Skeletal muscle tissue (tissue), 4 donors: ENCODE data around the gene NACC2. TPM values are rescaled to one million over a fixed set of nuclear protein-coding genes. Genes with fewer than 3 reads are reported as not detected.

Source experiments
- H3K27ac ChIP-seq: one replicate; pipeline ENCODE4 v1.7.0; 2013; ENCODE audit warnings: mild to moderate bottlenecking, low read depth, low read length, inconsistent platforms
- H3K27me3 ChIP-seq, 3 donors: one replicate each; pipeline ENCODE4 v1.7.0; 2013; ENCODE audit warnings: low read length in 3 of 3; ENCODE audit not compliant: control insufficient read depth in 3 of 3, insufficient read depth in 3 of 3
- H3K36me3 ChIP-seq, 3 donors: one replicate each; pipeline ENCODE4 v1.7.0; 2013; ENCODE audit warnings: low read length in 3 of 3; ENCODE audit not compliant: control insufficient read depth in 3 of 3, insufficient read depth in 3 of 3
- H3K4me1 ChIP-seq, 3 donors: one replicate each; pipeline ENCODE4 v1.7.0; 2013; ENCODE audit warnings: low read length in 3 of 3, mild to moderate bottlenecking in 3 of 3; ENCODE audit not compliant: control insufficient read depth in 3 of 3, insufficient read depth in 3 of 3
- H3K4me3 ChIP-seq, 3 donors: one replicate each; pipeline ENCODE4 v1.7.0; 2013; ENCODE audit warnings: low read length in 3 of 3
- H3K9ac ChIP-seq, 3 donors: one replicate each; pipeline ENCODE4 v1.7.0; 2013; ENCODE audit warnings: low read length in 3 of 3, mild to moderate bottlenecking in 3 of 3, moderate library complexity in 2 of 3, low read depth in 1 of 3
- H3K9me3 ChIP-seq, 3 donors: one replicate each; pipeline ENCODE4 v1.7.0; 2013; ENCODE audit warnings: low read length in 3 of 3; ENCODE audit not compliant: control insufficient read depth in 3 of 3
- total RNA-seq: library from RNA; depleted of rRNA; stranded (reverse); fragments of >200 nt; gene quantifications from one replicate; pipeline ENCODE4 v1.2.3, GENCODE V29; 2014
- donor health status: Osteomylitis.

NACC2 gene
- total RNA-seq, 1 donor from 2014 or later = 7.3 TPM

DNA sequence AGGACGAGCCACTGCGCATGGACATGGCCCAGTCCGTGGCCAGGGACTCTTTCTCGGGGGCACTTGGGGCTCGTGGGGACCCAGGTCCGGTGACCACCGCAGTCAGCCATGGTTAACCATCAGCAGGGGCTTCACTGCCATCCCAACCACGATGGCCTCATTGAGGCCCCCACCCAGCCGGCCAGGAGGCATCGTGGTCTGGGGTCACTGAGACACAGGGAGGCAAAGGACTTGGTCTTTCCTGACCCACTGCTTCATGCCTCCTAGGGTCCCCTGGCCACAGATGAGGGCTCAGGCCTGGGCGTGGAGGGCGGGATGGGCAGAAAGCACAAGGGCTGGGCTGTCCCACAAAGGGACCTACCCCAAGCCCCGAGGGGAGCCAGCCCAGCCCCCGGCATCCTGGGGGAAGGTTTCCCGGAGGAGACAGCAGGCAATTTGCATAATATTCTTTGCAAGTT lies 6.6 kb downstream of the NACC2 start:
- Histone ChIP-seq H3K9me3 (no peaks in the 10 kb centered on the region), H3K27me3 (no peaks in the 10 kb centered on the region), H3K4me3 (peak overlapping the region in 2 of 3 donors; percentile 23 to 56), H3K9ac (peak overlapping the region; percentile 36 to 77 (median 56)), H3K4me1 (peaks cover 71 to 91% (median 87%) of the 10 kb centered on the region in 3 donors), H3K27ac (peak overlapping the region; percentile 72), H3K36me3 (peaks cover 0 to 9% (median 2%) of the 10 kb centered on the region in 3 donors)

- peak overlapping the region in 1 of 3 donors; percentile 13 for H3K4me3 ChIP-seq
- no peaks in the 10 kb centered on the region for H3K9me3 ChIP-seq
- no peaks in the 10 kb centered on the region for H3K27me3 ChIP-seq
- peak overlapping the region; percentile 36 to 77 (median 56) for H3K9ac ChIP-seq
- H3K27ac ChIP-seq = peak overlapping the region; percentile 72
- peaks cover 68 to 91% (median 87%) of the 10 kb centered on the region in 3 donors for H3K4me1 ChIP-seq
- peaks cover 0 to 7% (median 2%) of the 10 kb centered on the region in 3 donors for H3K36me3 ChIP-seq
These were observed 7.2 kb downstream of the NACC2 start for GRCh38 chr9:136087741-136088480.

- Histone ChIP-seq H3K9me3 (no peaks in the 10 kb centered on the region), H3K4me1 (peaks cover 68 to 91% (median 87%) of the 10 kb centered on the region in 3 donors), H3K4me3 (peak overlapping the region in 1 of 3 donors; percentile 13), H3K27me3 (no peaks in the 10 kb centered on the region), H3K27ac (peak overlapping the region; percentile 72), H3K9ac (peak overlapping the region in 2 of 3 donors; percentile 56 to 77), H3K36me3 (peaks cover 0 to 2% (median 0%) of the 10 kb centered on the region in 3 donors)
These were observed 7.9 kb downstream of the NACC2 start for GRCh38 chr9:136086951-136087740.

DNA sequence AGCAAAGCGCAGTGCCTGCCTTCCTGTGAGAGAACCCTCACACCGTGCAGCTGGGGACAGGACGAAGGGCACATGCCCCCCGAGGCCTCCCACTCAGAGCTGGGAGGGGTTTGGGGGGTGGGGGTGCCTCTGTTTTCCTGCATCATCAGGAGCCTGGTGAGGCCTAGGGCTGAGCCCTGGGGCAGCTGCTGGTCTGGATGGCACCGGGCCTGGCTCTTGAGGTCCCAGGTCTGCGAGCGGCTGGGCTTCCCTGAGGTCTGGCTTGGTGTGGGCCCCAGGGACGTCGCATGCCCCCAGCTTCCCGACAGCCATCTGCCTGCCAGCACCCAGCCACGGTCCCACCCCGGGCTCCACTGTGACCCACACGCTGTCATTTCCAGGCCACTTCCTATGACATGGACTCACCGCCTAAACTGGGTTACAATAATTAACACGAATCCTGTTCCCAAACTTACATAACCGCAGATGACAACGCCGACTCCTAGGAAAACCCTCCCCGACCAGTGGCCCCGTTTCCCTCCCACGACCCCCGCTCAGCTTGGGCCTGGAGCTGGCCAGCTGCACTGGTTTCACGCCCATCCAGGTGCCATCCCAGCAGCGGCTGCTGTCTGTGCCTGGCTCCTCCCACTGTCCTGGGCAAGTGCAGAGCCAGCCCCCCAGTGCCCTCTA lies 8.7 kb downstream of the NACC2 start:
- H3K36me3 ChIP-seq = peaks cover 0 to 2% (median 0%) of the 10 kb centered on the region in 3 donors
- H3K9me3 ChIP-seq = no peaks in the 10 kb centered on the region
- peak overlapping the region; percentile 72 for H3K27ac ChIP-seq
- peak overlapping the region; percentile 65 to 77 (median 68) for H3K9ac ChIP-seq
- peak overlapping the region in 2 of 3 donors; percentile 38 to 54 for H3K4me3 ChIP-seq
- no peaks in the 10 kb centered on the region for H3K27me3 ChIP-seq
- H3K4me1 ChIP-seq = peaks cover 68 to 91% (median 87%) of the 10 kb centered on the region in 3 donors

DNA sequence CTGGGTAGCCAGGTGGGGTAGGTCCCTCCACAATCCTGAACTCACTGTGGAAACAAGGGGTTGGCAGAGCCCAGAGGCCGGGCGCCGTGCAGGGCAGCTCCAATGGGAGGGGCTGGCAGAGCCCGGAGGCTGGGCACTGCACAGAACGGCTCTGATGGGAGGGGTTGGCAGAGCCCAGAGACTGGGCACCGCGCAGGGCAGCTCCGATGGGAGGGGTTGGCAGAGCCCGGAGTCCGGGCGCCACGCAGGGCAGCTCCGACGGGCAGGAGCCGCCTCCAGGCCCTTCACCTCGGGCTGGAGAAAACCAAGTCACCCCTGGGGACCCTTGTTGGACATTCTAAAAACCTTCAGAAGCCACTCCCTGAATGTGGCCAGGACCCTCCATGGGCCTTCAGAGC lies 9.3 kb downstream of the NACC2 start:
- H3K27ac ChIP-seq = peak overlapping the region; percentile 72
- H3K4me3 ChIP-seq = peak overlapping the region in 1 of 3 donors; percentile 54
- peaks cover 0 to 2% (median 0%) of the 10 kb centered on the region in 3 donors for H3K36me3 ChIP-seq
- peak overlapping the region; percentile 65 to 77 (median 68) for H3K9ac ChIP-seq
- no peaks in the 10 kb centered on the region for H3K9me3 ChIP-seq
- H3K27me3 ChIP-seq = no peaks in the 10 kb centered on the region
- peaks cover 68 to 91% (median 87%) of the 10 kb centered on the region in 3 donors for H3K4me1 ChIP-seq

GRCh38 chr9:136084063-136084944 lies 10.8 kb downstream of the NACC2 start:
- no peak overlapping the region for H3K9ac ChIP-seq
- no peak overlapping the region for H3K27ac ChIP-seq
- peaks cover 67 to 93% (median 88%) of the 10 kb centered on the region in 3 donors for H3K4me1 ChIP-seq

DNA sequence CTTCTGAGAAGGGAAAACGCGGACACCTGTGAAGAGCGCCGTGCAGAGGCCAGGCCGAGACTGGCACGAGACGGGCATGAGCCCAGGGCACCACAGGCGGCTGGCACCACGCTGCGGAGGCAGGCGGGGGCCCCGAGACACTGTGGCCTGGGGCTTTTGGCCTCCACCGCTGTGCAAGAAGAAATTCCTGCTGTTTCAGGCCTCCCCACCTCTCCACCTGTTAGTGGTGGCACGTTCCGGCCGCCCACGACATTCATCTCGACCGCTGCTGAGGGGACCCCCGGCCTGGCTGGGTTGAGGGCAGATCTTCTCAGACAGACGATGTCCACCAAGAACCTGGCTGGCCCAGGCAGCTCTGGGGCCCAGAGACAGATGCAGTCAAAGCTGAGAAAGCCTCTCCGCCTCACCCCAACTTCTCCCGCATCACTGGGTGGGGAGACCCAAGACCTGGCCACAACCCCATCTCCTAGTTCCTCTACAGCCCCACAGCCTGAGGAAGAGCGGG lies 11.5 kb downstream of the NACC2 start:
- Histone ChIP-seq H3K27ac (no peak overlapping the region), H3K4me1 (peaks cover 63 to 93% (median 88%) of the 10 kb centered on the region in 3 donors), H3K36me3 (peaks cover 0 to 2% (median 0%) of the 10 kb centered on the region in 3 donors), H3K27me3 (no peaks in the 10 kb centered on the region), H3K9me3 (no peaks in the 10 kb centered on the region), H3K4me3 (no peak overlapping the region), H3K9ac (no peak overlapping the region)

More at GRCh38 chr9:136084063-136084944, 10.8 kb downstream of the NACC2 start:
- Histone ChIP-seq H3K27me3 (no peaks in the 10 kb centered on the region), H3K36me3 (peaks cover 0 to 2% (median 0%) of the 10 kb centered on the region in 3 donors), H3K9me3 (no peaks in the 10 kb centered on the region), H3K4me3 (no peak overlapping the region)

- Histone ChIP-seq H3K4me3 (no peak overlapping the region), H3K36me3 (peaks cover 0 to 2% (median 0%) of the 10 kb centered on the region in 3 donors), H3K27me3 (no peaks in the 10 kb centered on the region), H3K27ac (no peak overlapping the region), H3K9me3 (no peaks in the 10 kb centered on the region), H3K4me1 (peaks cover 55 to 87% (median 82%) of the 10 kb centered on the region in 3 donors), H3K9ac (peak overlapping the region in 1 of 3 donors; percentile 57)
These were observed 12.4 kb downstream of the NACC2 start for GRCh38 chr9:136082496-136083361.
